T follicular helper cell (primary cell): ENCODE data around the gene SNTB2.
"Not testable (repeated sequence)": the region's sequence is repeated elsewhere in the genome, so short reads cannot be mapped to it uniquely, and the experiment has no call there.

Experiments
- DNase-seq: peaks from one replicate; pipeline ENCODE4 v3.0.0-alpha.2; 2020; ENCODE audit warnings: low read depth

The SNTB2 gene

GRCh38 chr16:69286941-69287713 is 100.2 kb downstream of the SNTB2 start:
- DNase-seq, result peak; percentile 15

- DNase-seq, result not testable (repeated sequence)
Observed at GRCh38 chr16:69291657-69292056, 104.7 kb downstream of the SNTB2 start.

- no peak for DNase-seq
Observed at GRCh38 chr16:69293401-69293800, 106.4 kb downstream of the SNTB2 start.

- DNase-seq, result no peak
Observed at GRCh38 chr16:69294051-69294450, 107.1 kb downstream of the SNTB2 start.

- DNase-seq, result not testable (repeated sequence)
Observed at GRCh38 chr16:69296771-69297170, 109.8 kb downstream of the SNTB2 start.

- DNase-seq, result no peak
Observed at GRCh38 chr16:69298261-69298660, 111.3 kb downstream of the SNTB2 start.

- no peak for DNase-seq
Observed at GRCh38 chr16:69301187-69301586, 114.2 kb downstream of the SNTB2 start.

- no peak for DNase-seq
Observed at GRCh38 chr16:69301861-69302260, 114.9 kb downstream of the SNTB2 start.

- DNase-seq, result no peak
Observed at GRCh38 chr16:69302301-69302700, 115.3 kb downstream of the SNTB2 start.

- no peak for DNase-seq
Observed at GRCh38 chr16:69306031-69306430, 119.1 kb downstream of the SNTB2 start.

GRCh38 chr16:69307091-69307490 is 120.1 kb downstream of the SNTB2 start:
- no peak for DNase-seq

GRCh38 chr16:69307856-69308255 is 120.9 kb downstream of the SNTB2 start:
- no peak for DNase-seq

GRCh38 chr16:69309316-69309715 is 122.4 kb downstream of the SNTB2 start:
- no peak for DNase-seq

GRCh38 chr16:69310653-69311532 is 123.9 kb downstream of the SNTB2 start, which contains the start of gene VPS4A:
Gene VPS4A (plus strand): TSS chr16:69311350. CDS start chr16:69311512, 162 bp downstream.
- peak; percentile 94 for DNase-seq

- DNase-seq, result peak; percentile 9
Observed at GRCh38 chr16:69311533-69312387, 124.8 kb downstream of the SNTB2 start.

- no peak for DNase-seq
Observed at GRCh38 chr16:69313469-69313868, 126.5 kb downstream of the SNTB2 start.

- no peak for DNase-seq
Observed at GRCh38 chr16:69314534-69314933, 127.6 kb downstream of the SNTB2 start.

GRCh38 chr16:69315486-69316311 is 128.7 kb downstream of the SNTB2 start:
- no peak for DNase-seq

- no peak for DNase-seq
Observed at GRCh38 chr16:69316595-69317034, 129.7 kb downstream of the SNTB2 start.

GRCh38 chr16:69318177-69318910 is 131.4 kb downstream of the SNTB2 start:
- DNase-seq, result no peak
